Spleen (tissue), 11 donors: Measurements from ENCODE around the gene CALHM5. TPM values are rescaled to one million over a fixed set of nuclear protein-coding genes. Genes with fewer than 3 reads are reported as not detected.

Experiments
- DNase-seq: peaks from one replicate; pipeline ENCODE4 v3.0.0-alpha.2; 2020
- H3K27ac ChIP-seq, 8 donors: fragments of 200-600 bp; sonication (generic) in 7 of 8; 1 replicate in 4 of 8; 2 replicates in 4 of 8; pipeline versions ENCODE4 v1.5.0 to v1.8.0; 2016 to 2021; ENCODE audit warnings: inconsistent platforms in 4 of 8, mild to moderate bottlenecking in 4 of 8, moderate library complexity in 1 of 8
- H3K27me3 ChIP-seq, 7 donors: fragments of 200-600 bp; sonication (generic) in 6 of 7; replicated peaks in 1 of 7; 1 replicate in 4 of 7; 2 replicates in 3 of 7; pipeline versions ENCODE4 v1.5.0 to v1.8.0; 2016 to 2021; ENCODE audit warnings: inconsistent platforms in 3 of 7, mild to moderate bottlenecking in 1 of 7
- H3K36me3 ChIP-seq, 6 donors: fragments of 200-600 bp; sonication (generic) in 5 of 6; 1 replicate in 4 of 6; 2 replicates in 2 of 6; pipeline versions ENCODE4 v1.5.0 to v1.8.0; 2016 to 2021; ENCODE audit warnings: inconsistent platforms in 2 of 6
- H3K4me1 ChIP-seq, 6 donors: fragments of 200-600 bp; sonication (generic) in 5 of 6; 1 replicate in 3 of 6; 2 replicates in 3 of 6; pipeline versions ENCODE4 v1.5.0 to v1.8.0; 2016 to 2021; ENCODE audit warnings: inconsistent platforms in 3 of 6
- H3K4me3 ChIP-seq, 8 donors: fragments of 200-600 bp; sonication (generic) in 7 of 8; 1 replicate in 4 of 8; 2 replicates in 4 of 8; pipeline versions ENCODE4 v1.5.0 to v1.8.0; 2016 to 2021; ENCODE audit warnings: inconsistent platforms in 4 of 8, mild to moderate bottlenecking in 4 of 8, moderate library complexity in 2 of 8
- H3K9me3 ChIP-seq, 8 donors: fragments of 200-600 bp; sonication (generic) in 7 of 8; 1 replicate in 4 of 8; 2 replicates in 4 of 8; pipeline versions ENCODE4 v1.5.0 to v1.8.0; 2016 to 2021; ENCODE audit warnings: inconsistent platforms in 4 of 8
- CTCF ChIP-seq, 11 experiments: fragments of 200-600 bp in 7 of 11; fragments of 450-650 bp in 4 of 11; sonication (generic) in 4 of 11; IDR thresholded peaks in 8 of 11; conservative IDR thresholded peaks in 3 of 11; 1 replicate in 7 of 11; 2 replicates in 4 of 11; pipeline versions ENCODE4 v1.4.0 to v1.8.0; 2016 to 2021; ENCODE audit warnings: antibody characterized with exemption in 11 of 11, inconsistent platforms in 4 of 11, mild to moderate bottlenecking in 1 of 11
- POLR2A ChIP-seq, 3 donors: fragments of 450-650 bp; IDR thresholded peaks; one replicate each; pipeline ENCODE4 v1.5.1; 2017; ENCODE audit warnings: antibody characterized with exemption in 3 of 3, mild to moderate bottlenecking in 1 of 3
- POLR2AphosphoS5 ChIP-seq, 3 donors: sonication (generic); formaldehyde crosslinking; IDR thresholded peaks; one replicate each; pipeline ENCODE4 v1.5.1; 2017; ENCODE audit warnings: antibody characterized with exemption in 3 of 3
- WGBS, 5 donors: extraction: QIAGEN DNeasy Blood & Tissue Kit in 3 of 5; methylation state at CpG; one replicate each; pipeline versions ENCODE4 v1.1.5 to v1.1.7; 2013 to 2018; 5-methylcytosine and 5-hydroxymethylcytosine counted together
- intact Hi-C: fragments of 100-400 bp; cut with DNase I; formaldehyde crosslinking; loops from one replicate; pipeline ENCODE4 v1.15.0; 2023; ENCODE audit warnings: low total_unique reads
- polyA plus RNA-seq, 3 donors: library from polyadenylated mRNA; stranded (reverse); fragments of 200-250 nt; gene quantifications; one replicate each; pipeline ENCODE4 v1.2.1, GENCODE V29; 2013
- total RNA-seq, 7 donors: library from RNA; depleted of rRNA in 3 of 7; stranded (reverse); fragments of >200 nt in 3 of 7; fragmentation: NEBNext Ultra II Directional in 4 of 7; extraction: Animal tissue kit (Norgen Biotek cat#: 25700) in 4 of 7; gene quantifications; one replicate each; pipeline versions ENCODE4 v1.1.0 to v1.2.1, GENCODE V29; 2016 to 2021
- donor health status: healthy with polysubstance abuse.
- donor health status: DM: no; HTN: no; CAD: no; lungs with moderate emphysema.
- donor health status: DM: no; HTN: no; CAD: no.
- donor health status: Bipolar disorder and iron deficiency.
- donor health status: healthy.
- donor health status: DM: no; HTN: no; CAD: no.
- donor health status: DM: yes; HTN: yes; CAD: no.

The CALHM5 gene
- total and polyA plus RNA-seq, 10 donors, result 0.24 to 2.6 (median 2.1) TPM

- H3K27ac ChIP-seq, result peak overlapping the region in 2 of 8 donors; percentile 14 to 32
- H3K27me3 ChIP-seq, result no peaks in the 10 kb centered on the region
- DNase-seq, result no peak
- peaks cover 15 to 46% (median 24%) of the 10 kb centered on the region in 6 donors for H3K4me1 ChIP-seq
- intact Hi-C loops, result no loop called here
- no peaks in the 10 kb centered on the region for H3K36me3 ChIP-seq
- no peaks in the 10 kb centered on the region for H3K9me3 ChIP-seq
- 63 to 80% (median 73%) methylated on average over 1 of the region's 1 CpG for WGBS, 5 donors
- H3K4me3 ChIP-seq, result no peak overlapping the region
- no peak for TF ChIP-seq CTCF (IDR thresholded peaks at IDR 0.05 in 8 of 11, conservative IDR thresholded peaks at IDR 0.05 in 3 of 11)
- no peak for TF ChIP-seq POLR2A (IDR thresholded peaks at IDR 0.05)
- TF ChIP-seq POLR2AphosphoS5 (IDR thresholded peaks at IDR 0.05), result no peak
These were observed 39.9 kb upstream of the CALHM5 start for GRCh38 chr6:116471531-116471930.

- Histone ChIP-seq H3K9me3 (no peaks in the 10 kb centered on the region), H3K4me3 (no peak overlapping the region), H3K36me3 (no peaks in the 10 kb centered on the region), H3K27ac (no peak overlapping the region), H3K27me3 (no peaks in the 10 kb centered on the region), H3K4me1 (peaks cover 19 to 39% (median 27%) of the 10 kb centered on the region in 6 donors)
- no peak for TF ChIP-seq POLR2AphosphoS5 (IDR thresholded peaks at IDR 0.05)
- no peak for TF ChIP-seq CTCF (IDR thresholded peaks at IDR 0.05 in 8 of 11, conservative IDR thresholded peaks at IDR 0.05 in 3 of 11)
- TF ChIP-seq POLR2A (IDR thresholded peaks at IDR 0.05), result no peak
- WGBS, 5 donors, result 85 to 94% (median 87%) methylated on average over 3 of the region's 3 CpGs
- intact Hi-C loops, result no loop called here
- no peak for DNase-seq
These were observed 38.7 kb upstream of the CALHM5 start for GRCh38 chr6:116472706-116473105.

- Histone ChIP-seq H3K36me3 (no peaks in the 10 kb centered on the region), H3K27ac (peak overlapping the region; percentile 76 to 90 (median 84)), H3K27me3 (no peaks in the 10 kb centered on the region), H3K4me3 (peak overlapping the region in 4 of 8 donors; percentile 11 to 45 (median 24)), H3K4me1 (peaks cover 19 to 36% (median 27%) of the 10 kb centered on the region in 6 donors), H3K9me3 (no peaks in the 10 kb centered on the region)
- no peak for DNase-seq
- intact Hi-C loops, result no loop called here
- TF ChIP-seq POLR2A (IDR thresholded peaks at IDR 0.05) (no peak), CTCF (IDR thresholded peaks at IDR 0.05 in 8 of 11, conservative IDR thresholded peaks at IDR 0.05 in 3 of 11) (no peak), POLR2AphosphoS5 (IDR thresholded peaks at IDR 0.05) (no peak)
- WGBS, 5 donors, result 11 to 17% (median 13%) methylated on average over 1 of the region's 1 CpG
These were observed 36.3 kb upstream of the CALHM5 start for GRCh38 chr6:116475141-116475540.

DNA sequence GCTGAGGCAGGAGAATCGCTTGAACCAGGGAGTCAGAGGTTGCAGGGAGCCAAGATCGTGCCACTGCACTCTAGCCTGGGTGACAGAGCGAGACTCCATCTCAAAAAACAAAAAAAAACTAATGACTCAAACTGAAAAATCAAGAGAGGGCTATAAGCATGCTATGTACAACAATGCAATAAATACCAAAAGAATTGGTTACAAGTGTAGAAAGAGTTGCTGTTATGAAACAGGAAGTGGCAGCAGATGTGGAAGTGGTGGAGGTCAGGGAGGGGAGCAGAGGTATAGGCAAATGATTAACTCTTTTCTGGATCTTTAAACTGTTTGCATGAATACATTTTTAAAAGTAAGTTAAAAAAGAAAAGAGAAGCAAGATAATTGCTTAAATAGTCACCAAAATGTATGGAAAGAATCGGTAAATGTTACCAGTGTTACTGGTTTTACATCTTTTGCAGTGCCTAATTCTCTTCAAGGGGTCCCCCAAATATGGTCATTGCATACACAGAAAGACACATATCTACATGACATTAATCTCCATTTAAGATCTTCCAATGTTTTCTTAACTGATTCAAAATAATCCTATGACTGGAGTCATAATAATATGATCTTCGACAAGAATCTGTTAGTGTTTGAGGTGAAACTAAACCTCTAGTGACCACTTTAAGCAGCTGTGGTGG is 35.3 kb upstream of the CALHM5 start:
- Histone ChIP-seq H3K27me3 (no peaks in the 10 kb centered on the region), H3K9me3 (no peaks in the 10 kb centered on the region), H3K4me3 (peak overlapping the region in 4 of 8 donors; percentile 11 to 45 (median 24)), H3K27ac (peak overlapping the region; percentile 76 to 90 (median 84)), H3K36me3 (no peaks in the 10 kb centered on the region), H3K4me1 (peaks cover 19 to 35% (median 27%) of the 10 kb centered on the region in 6 donors)
- intact Hi-C loops, result no loop called here
- TF ChIP-seq POLR2AphosphoS5 (IDR thresholded peaks at IDR 0.05) (no peak), POLR2A (IDR thresholded peaks at IDR 0.05) (no peak), CTCF (IDR thresholded peaks at IDR 0.05 in 8 of 11, conservative IDR thresholded peaks at IDR 0.05 in 3 of 11) (no peak)
- DNase-seq, result no peak
- WGBS, 5 donors, result 18 to 31% (median 22%) methylated on average over 5 of the region's 5 CpGs
